ENCODE measurements around the gene EIF5AL1.

The EIF5AL1 gene

DNA sequence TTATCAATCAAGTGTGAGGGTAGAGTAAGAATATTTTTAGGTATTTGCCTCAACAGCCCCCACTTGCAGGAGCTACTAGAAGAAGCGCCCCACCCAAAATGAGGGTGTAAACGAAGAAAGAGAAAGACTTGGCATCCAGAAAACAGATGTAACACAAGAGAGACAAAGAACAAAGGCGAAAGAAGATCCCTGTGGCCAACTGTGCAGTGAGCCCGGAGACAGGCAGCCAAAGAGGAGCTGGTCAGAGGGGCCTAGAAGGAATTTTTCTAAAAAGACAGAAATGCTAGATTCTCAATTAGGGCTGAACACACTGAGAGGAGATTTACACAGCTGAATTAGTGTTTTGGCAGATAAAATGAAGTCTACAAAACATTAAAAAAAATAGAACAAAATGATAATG is 29.6 kb upstream of the EIF5AL1 start:
- H3K4me3 ChIP-seq (ENCODE audit: low read length): no peak overlapping the region
- H3K27ac ChIP-seq (ENCODE audit: low read length): no peak overlapping the region
- no peak overlapping the region for H3K9ac ChIP-seq (ENCODE audit: low read length)
- TF ChIP-seq EZH2phosphoT487 (IDR thresholded peaks at IDR 0.05; ENCODE audit: low read depth): no peak
- no peak for TF ChIP-seq CTCF (IDR thresholded peaks at IDR 0.05; ENCODE audit: low read depth, low read length)
- peaks cover 6% of the 10 kb centered on the region; the same call in 1 of the 2 replicates for H3K4me1 ChIP-seq (ENCODE audit: low read length)
- no peaks in the 10 kb centered on the region for H3K36me3 ChIP-seq (replicated peaks; ENCODE audit: low read depth, low read length)
- no peaks in the 10 kb centered on the region for H3K9me3 ChIP-seq (ENCODE audit: insufficient read depth, low read length)
- no peaks in the 10 kb centered on the region; the same call in 1 of the 2 replicates for H3K27me3 ChIP-seq (ENCODE audit: low read depth, low read length)
- no peaks in the 10 kb centered on the region for H3K79me2 ChIP-seq (ENCODE audit: low read length)
- H2AFZ ChIP-seq (ENCODE audit: low read depth, low read length): no peak overlapping the region
- no peaks in the 10 kb centered on the region for H4K20me1 ChIP-seq (ENCODE audit: insufficient read depth, low read length)
- no peak overlapping the region for H3K4me2 ChIP-seq (ENCODE audit: low read length)

DNA sequence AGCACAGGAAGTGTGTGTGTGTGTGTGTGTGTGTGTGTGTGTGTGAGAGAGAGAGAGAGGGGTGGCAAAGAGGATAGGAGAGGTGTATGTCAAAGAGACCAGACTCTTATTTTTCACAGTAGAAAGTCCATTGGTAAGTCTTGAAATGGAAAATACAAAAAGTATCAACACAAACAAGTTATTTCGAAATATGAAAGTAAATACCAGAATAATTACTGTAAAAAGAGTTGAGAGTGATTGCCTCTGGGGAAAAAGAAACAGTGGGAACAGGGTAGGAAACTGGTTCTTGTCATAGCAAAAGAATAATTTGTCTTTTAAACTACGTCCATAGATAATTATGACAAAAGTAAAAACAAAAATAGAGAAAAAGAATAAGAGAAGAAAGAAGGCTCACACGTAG is 29.0 kb upstream of the EIF5AL1 start:
- no peaks in the 10 kb centered on the region for H4K20me1 ChIP-seq (ENCODE audit: insufficient read depth, low read length)
- no peaks in the 10 kb centered on the region for H3K79me2 ChIP-seq (ENCODE audit: low read length)
- H3K27ac ChIP-seq (ENCODE audit: low read length): no peak overlapping the region
- H3K27me3 ChIP-seq (ENCODE audit: low read depth, low read length): no peaks in the 10 kb centered on the region; the same call in 1 of the 2 replicates
- no peak overlapping the region for H3K4me3 ChIP-seq (ENCODE audit: low read length)
- no peak overlapping the region for H2AFZ ChIP-seq (ENCODE audit: low read depth, low read length)
- no peaks in the 10 kb centered on the region for H3K36me3 ChIP-seq (replicated peaks; ENCODE audit: low read depth, low read length)
- peaks cover 9% of the 10 kb centered on the region; the same call in 1 of the 2 replicates for H3K4me1 ChIP-seq (ENCODE audit: low read length)
- H3K4me2 ChIP-seq (ENCODE audit: low read length): no peak overlapping the region
- no peak for TF ChIP-seq EZH2phosphoT487 (IDR thresholded peaks at IDR 0.05; ENCODE audit: low read depth)
- no peak for TF ChIP-seq CTCF (IDR thresholded peaks at IDR 0.05; ENCODE audit: low read depth, low read length)
- H3K9ac ChIP-seq (ENCODE audit: low read length): no peak overlapping the region
- H3K9me3 ChIP-seq (ENCODE audit: insufficient read depth, low read length): no peaks in the 10 kb centered on the region

DNA sequence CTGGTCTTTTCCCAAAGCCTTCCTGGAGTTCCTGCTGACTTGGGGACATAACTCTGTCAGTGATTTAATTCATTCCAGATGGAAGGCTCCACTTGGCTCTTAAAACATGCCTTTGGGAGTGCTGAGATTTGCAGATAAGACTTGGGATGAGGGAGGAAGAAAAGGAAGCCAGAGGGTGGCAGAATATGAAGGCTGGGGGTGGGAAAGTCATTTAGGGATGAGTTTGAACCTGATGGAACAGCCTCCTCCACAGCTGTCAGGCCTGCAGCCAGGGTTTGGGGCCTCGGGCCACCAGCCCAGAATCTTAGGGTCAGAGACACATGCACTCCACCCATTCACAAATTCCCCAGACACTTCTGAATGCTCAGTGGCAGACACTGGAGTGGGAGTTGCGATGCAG is 28.4 kb upstream of the EIF5AL1 start:
- no peak for TF ChIP-seq CTCF (IDR thresholded peaks at IDR 0.05; ENCODE audit: low read depth, low read length)
- no peak for TF ChIP-seq EZH2phosphoT487 (IDR thresholded peaks at IDR 0.05; ENCODE audit: low read depth)
- no peaks in the 10 kb centered on the region for H3K36me3 ChIP-seq (replicated peaks; ENCODE audit: low read depth, low read length)
- no peak overlapping the region for H3K4me3 ChIP-seq (ENCODE audit: low read length)
- no peaks in the 10 kb centered on the region; the same call in 1 of the 2 replicates for H3K27me3 ChIP-seq (ENCODE audit: low read depth, low read length)
- H3K4me2 ChIP-seq (ENCODE audit: low read length): no peak overlapping the region
- no peaks in the 10 kb centered on the region for H3K9me3 ChIP-seq (ENCODE audit: insufficient read depth, low read length)
- H3K9ac ChIP-seq (ENCODE audit: low read length): no peak overlapping the region
- H3K27ac ChIP-seq (ENCODE audit: low read length): no peak overlapping the region
- no peaks in the 10 kb centered on the region for H4K20me1 ChIP-seq (ENCODE audit: insufficient read depth, low read length)
- H3K79me2 ChIP-seq (ENCODE audit: low read length): no peaks in the 10 kb centered on the region
- H2AFZ ChIP-seq (ENCODE audit: low read depth, low read length): no peak overlapping the region
- H3K4me1 ChIP-seq (ENCODE audit: low read length): peaks cover 9% of the 10 kb centered on the region; the same call in 1 of the 2 replicates

DNA sequence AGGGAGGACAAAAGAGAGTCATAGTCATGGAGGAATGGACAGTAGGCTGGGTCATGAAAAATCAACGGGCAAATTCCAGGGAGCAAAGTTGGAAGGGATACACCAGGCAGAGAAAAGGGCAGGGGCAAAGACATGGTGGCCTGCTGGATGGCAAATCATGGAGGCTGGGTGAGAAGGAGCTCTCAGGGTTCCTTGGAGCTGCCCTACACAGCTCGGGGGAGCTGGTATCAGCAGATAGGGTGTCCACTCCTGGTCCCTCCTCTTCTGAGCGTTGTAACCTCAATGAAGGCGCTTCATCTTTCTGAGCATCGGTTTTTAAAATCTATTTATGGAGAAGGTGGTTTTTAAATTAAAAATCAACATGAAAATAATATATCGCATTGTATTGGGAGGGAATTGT is 27.9 kb upstream of the EIF5AL1 start:
- no peaks in the 10 kb centered on the region for H3K79me2 ChIP-seq (ENCODE audit: low read length)
- no peak overlapping the region for H3K27ac ChIP-seq (ENCODE audit: low read length)
- H2AFZ ChIP-seq (ENCODE audit: low read depth, low read length): no peak overlapping the region
- H3K4me2 ChIP-seq (ENCODE audit: low read length): no peak overlapping the region
- H3K4me3 ChIP-seq (ENCODE audit: low read length): no peak overlapping the region
- no peaks in the 10 kb centered on the region; the same call in 1 of the 2 replicates for H3K27me3 ChIP-seq (ENCODE audit: low read depth, low read length)
- TF ChIP-seq CTCF (IDR thresholded peaks at IDR 0.05; ENCODE audit: low read depth, low read length) (no peak), EZH2phosphoT487 (IDR thresholded peaks at IDR 0.05; ENCODE audit: low read depth) (no peak)
- no peak overlapping the region for H3K9ac ChIP-seq (ENCODE audit: low read length)
- no peaks in the 10 kb centered on the region for H3K9me3 ChIP-seq (ENCODE audit: insufficient read depth, low read length)
- H3K4me1 ChIP-seq (ENCODE audit: low read length): peaks cover 9% of the 10 kb centered on the region; the same call in 1 of the 2 replicates
- no peaks in the 10 kb centered on the region for H4K20me1 ChIP-seq (ENCODE audit: insufficient read depth, low read length)
- no peaks in the 10 kb centered on the region for H3K36me3 ChIP-seq (replicated peaks; ENCODE audit: low read depth, low read length)

All from OCI-LY3 (cell line).